Endometrium (tissue), 2 donors: ENCODE data around the gene STMN3.
"Not testable (repeated sequence)": the region's sequence is repeated elsewhere in the genome, so short reads cannot be mapped to it uniquely, and the experiment has no call there.

ENCODE experiments used
- FAIRE-seq: peaks from 2 replicates; lab custom pipeline; 2012; peaks lifted over from hg19 to GRCh38; lab: Jason Lieb, UNC
- donor health status: control.
- donor health status: control.

The STMN3 gene

GRCh38 chr20:63612276-63612931, 40.8 kb downstream of the STMN3 start:
- FAIRE-seq, result no peak

GRCh38 chr20:63611646-63612045, 41.6 kb downstream of the STMN3 start:
- FAIRE-seq, result no peak

- FAIRE-seq, result no peak
These were observed 42.4 kb downstream of the STMN3 start for GRCh38 chr20:63610581-63611435.

GRCh38 chr20:63606686-63607085, 46.5 kb downstream of the STMN3 start:
- no peak for FAIRE-seq

GRCh38 chr20:63602321-63602720, 50.9 kb downstream of the STMN3 start:
- no peak for FAIRE-seq

- not testable (repeated sequence) for FAIRE-seq
These were observed 51.5 kb downstream of the STMN3 start for GRCh38 chr20:63601679-63602078.

- no peak for FAIRE-seq
These were observed 53.7 kb downstream of the STMN3 start for GRCh38 chr20:63599396-63600050.

- FAIRE-seq, result no peak
These were observed 54.5 kb downstream of the STMN3 start for GRCh38 chr20:63598479-63599395.

GRCh38 chr20:63597651-63598478, 55.4 kb downstream of the STMN3 start:
- no peak for FAIRE-seq

GRCh38 chr20:63596423-63596822, 56.8 kb downstream of the STMN3 start:
- FAIRE-seq, result no peak

GRCh38 chr20:63595416-63596127, 57.7 kb downstream of the STMN3 start:
- no peak for FAIRE-seq

- FAIRE-seq, result no peak
These were observed 59.1 kb downstream of the STMN3 start for GRCh38 chr20:63594043-63594561.

- no peak for FAIRE-seq
These were observed 60.6 kb downstream of the STMN3 start for GRCh38 chr20:63592661-63593060.

- no peak for FAIRE-seq
These were observed 61.4 kb downstream of the STMN3 start for GRCh38 chr20:63591786-63592355.

GRCh38 chr20:63591147-63591533, 62.1 kb downstream of the STMN3 start:
- FAIRE-seq, result no peak

- FAIRE-seq, result no peak
These were observed 62.7 kb downstream of the STMN3 start for GRCh38 chr20:63590218-63591146.
